ENCODE results near the gene GYPC.
"Not testable (repeated sequence)": the region's sequence is repeated elsewhere in the genome, so short reads cannot be mapped to it uniquely, and the experiment has no call there.

GYPC gene

DNA sequence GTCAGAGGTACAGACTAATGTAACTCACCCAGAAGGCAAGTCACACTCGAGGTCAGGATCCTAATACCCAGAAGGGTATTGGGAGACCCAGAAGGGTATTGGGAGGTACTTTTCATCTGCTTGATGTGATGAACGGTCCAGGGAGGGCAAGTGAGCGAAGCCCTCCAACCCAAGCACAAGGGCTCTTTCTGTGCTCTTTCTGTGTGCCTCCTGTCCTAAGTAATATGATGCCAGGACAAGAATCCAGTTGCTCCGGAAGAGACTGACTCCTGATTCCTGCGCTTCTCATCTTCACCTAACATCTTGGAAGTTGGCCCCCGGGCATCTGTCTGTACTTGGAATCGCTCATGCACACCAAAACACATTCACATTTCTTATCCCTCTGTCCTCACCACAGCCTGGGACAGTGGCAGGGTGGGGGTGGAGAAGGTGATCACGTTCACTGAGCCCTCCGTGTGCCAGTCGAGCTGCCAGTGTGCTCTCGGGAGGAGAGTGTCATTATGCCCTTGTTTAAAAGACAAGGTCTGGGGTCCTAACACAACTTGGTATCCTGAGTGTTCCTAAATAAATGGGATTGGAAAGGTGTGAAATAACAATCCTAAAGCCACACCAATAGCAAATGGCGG, 17.1 kb downstream of the GYPC start:
- no peak for DNase-seq

DNA sequence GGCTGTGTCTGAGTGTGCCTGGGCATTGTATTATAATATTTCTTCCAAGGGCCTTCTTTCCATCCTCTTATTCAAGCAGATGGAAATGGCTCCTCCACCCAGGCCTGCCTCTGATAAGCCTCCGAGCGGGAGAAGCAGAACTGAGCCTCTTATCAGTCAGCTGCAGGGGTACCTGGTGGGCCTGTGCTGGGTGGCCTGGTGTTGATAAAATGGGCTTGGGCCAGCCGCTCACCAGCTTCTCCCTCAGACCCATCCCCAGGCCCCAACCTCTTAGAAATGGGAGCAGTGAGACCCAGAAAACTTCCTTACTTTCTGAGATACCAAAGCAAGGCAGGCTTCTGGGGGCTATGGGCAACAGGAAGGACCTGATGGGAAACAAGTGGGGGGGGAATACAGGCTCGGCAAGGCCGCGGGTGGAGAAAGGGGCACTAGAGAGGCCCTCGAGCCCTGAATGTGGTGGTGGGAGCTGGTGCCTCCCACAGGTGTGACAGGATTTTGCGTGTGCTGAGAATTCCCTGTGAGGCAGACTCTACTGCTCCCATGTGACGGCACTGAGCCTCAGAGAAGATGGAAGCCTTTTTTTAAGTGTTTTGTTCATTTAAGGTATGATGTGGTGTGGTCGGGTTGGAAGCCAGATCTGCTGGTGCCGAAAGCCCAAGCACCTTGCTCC, 18.3 kb downstream of the GYPC start:
- no peak for DNase-seq

DNA sequence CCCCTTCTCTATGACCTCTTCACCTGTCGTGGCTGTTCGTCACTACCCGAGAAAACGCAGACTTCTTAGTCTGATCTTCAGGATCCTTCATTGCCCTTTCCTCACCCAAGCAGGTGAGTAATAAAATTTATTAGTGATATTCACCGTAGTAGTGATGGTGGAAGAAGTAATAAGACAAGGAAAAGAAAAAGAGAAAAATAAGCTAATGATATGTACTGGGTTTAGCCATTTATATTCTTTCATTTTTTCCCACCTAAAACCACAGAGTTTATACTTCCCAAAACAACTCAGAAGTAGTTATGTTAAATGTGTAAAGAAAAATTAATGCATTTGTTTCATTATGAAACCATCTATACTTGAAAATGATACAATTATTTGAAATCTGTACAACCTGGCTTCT, 19.7 kb downstream of the GYPC start:
- DNase-seq, result no peak

DNA sequence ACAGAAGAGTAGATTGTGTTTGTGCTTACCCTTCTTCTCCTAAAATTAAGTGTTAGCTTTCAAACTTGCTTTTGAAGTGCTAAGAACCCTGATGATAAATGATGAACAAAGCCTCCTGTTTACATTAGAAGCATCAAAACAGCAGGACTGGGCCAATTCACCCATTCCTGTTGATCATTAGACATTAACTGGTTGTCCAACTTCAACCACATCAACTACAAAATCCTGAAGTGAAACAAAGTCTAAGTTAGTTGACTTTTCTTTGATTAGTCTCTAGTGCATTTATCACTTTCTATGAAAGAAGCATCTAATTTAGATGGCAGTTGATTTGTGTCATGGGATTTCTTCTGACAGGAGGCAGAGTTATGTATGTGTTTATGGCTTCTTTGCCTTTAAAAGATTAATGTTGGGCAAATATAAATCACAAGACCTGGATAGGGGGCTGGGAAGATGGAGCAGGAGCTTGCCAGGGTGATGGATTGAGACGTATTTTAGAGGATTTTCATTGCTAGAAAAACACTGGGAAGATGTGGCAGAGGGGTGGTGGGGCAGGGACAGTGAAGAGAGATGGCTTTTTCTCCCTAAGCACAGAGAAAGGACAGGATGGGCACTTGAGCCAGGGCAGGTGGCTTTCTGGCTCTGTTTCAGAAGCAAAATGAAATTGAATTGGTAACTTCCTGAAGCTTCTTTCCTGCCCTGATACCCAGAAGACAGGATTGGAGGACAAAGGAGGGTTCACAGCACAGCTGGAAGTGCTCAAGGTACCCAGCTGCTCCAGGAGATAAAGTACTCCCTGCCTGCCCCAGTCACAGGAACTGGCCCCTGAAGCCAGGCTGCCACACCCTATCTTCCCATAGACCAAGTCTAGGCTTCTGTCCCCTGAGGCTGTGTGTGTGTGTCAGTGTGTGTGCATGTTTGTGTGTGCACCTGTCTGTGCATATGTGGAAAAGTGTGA, 20.5 kb downstream of the GYPC start:
- no peak for DNase-seq

DNA sequence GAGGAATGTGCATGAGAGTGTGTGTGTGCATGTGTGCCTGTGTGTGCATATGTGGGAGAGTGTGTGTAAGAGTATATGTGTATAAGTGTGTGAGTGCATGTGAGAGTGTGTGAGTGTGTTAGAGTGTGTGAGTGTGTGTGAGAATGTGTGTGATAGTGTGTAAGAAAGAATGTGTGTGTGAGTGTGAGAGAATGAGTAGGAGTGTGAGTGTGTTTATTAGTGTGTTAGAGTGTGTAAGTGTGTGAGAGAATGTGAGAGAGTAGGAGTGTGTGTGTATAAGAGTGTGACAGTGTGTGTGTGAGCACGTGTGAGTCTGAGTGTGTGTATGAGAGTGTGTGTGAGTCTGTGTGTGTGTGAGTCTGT, 21.2 kb downstream of the GYPC start:
- no peak for DNase-seq

DNA sequence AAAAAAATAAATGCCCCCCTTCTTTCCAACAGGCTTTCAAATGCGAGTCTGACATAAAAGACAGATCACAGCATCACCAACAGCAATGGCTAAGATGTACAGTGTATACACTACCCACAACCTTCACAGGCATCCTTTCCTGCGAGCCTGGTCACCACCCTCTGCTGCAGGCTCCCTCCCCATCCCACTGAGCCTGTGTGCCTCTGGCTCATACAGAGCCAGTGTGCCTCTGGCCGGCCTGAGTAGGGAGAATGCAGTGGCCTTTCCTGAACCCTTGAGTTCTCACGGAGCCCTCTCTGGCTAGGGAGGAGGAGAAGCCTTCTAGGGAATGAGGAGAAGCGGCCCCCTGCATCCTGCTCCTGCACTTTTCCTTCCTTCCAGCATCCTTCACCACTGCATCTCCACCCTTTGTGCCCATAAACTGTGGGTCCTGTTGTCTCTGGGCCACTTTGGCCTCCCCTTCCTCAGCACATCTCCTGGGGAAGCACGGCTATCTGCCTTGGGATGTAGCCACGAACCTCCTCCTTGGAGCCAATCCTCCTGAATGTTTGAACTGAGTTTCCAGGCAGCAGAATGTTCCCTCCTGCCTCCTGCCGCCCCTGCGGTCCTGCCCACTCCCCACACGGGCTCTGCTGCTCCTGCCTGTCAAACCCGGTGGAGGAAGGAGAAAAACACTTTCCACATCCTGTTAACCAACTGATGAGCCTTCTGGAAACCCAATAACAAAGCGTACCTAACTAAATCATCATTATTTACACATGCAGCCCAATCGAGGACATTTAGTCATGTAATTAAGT, 22.5 kb downstream of the GYPC start:
- DNase-seq, result no peak

DNA sequence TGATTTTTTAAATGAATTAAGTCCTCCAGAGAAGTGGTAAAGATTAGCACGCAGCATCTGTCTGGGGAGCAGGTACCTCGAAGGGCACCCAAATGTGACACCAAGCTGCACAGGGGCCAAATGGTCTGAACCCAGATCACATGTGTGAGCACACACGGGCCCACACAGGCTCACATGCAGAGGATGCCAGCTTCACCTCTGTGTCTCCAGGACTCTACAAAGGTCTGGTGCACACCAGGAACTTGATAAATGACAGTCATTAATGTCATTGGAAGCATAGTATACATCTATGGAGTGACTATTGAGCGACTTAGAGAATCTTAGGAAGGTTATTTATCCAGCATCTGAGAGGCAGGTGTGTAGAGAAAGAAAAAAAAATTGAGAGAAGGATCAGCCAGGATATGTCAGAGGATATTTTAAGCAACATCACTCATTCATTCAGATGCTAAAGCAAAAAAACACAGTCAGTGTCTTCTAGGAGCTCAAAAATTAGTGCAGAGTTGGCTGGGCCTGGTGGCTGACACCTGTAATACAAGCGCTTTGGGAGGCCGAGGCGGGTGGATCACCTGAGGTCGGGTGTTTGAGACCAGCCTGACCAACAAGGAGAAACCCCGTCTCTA, 23.2 kb downstream of the GYPC start:
- no peak for DNase-seq

DNA sequence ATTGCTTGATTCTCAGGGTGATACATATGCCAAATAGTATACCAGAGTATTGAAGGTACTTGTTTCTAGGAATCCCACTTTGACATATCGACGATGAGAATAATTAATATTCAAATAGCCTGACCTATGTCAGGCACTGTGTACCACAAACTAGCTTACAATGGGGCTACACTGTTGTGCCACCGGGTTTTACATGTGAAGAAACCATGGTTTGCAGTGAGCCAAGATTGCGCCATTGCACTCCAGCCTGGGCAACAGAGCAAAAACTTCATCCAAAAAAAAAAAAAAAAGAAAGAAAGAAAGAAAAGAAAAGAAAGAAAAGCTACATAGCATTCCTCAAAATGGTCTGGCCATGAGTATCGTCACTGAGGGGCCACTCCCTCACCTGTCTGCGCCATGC, 25.5 kb downstream of the GYPC start:
- no peak for DNase-seq

DNA sequence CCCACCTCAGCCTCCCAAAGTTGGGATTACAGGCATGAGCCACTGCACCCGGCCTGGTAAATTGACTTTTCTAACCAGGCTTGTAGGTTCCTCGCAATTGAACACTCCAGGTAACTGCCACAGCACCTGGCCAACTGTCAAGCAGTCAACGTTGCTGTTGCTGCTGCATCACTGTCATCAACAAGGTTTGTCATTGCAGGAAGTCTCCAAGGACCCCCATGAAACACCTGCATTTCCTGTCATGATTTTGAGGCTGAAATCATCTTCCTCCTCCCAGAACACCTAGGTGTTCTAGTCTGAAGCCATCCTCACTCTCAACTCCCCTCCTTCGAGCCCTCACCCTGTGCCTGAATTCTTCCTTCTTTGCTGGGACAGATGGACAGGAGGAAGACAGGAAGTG, 29.7 kb downstream of the GYPC start:
- DNase-seq, result no peak

DNA sequence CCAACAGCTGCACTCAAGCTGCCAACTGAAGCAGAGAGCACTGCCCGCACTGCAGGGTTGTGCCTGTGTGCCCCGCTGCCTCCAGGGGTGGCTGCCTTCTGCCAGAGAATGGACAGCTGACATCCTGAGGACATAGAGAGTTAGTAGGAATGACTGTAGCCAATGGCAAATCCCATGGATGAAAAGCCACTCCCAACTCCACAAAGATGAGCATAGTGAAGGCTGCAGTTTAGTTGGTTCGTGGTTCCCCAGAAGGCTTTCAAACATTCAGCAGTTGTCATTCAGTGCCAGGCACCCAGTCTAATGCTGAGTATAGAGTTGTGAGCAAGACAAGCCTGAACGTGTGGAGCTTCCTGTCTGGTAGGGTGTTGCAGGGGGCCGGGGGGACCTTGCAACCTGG, 30.3 kb downstream of the GYPC start:
- no peak for DNase-seq

DNA sequence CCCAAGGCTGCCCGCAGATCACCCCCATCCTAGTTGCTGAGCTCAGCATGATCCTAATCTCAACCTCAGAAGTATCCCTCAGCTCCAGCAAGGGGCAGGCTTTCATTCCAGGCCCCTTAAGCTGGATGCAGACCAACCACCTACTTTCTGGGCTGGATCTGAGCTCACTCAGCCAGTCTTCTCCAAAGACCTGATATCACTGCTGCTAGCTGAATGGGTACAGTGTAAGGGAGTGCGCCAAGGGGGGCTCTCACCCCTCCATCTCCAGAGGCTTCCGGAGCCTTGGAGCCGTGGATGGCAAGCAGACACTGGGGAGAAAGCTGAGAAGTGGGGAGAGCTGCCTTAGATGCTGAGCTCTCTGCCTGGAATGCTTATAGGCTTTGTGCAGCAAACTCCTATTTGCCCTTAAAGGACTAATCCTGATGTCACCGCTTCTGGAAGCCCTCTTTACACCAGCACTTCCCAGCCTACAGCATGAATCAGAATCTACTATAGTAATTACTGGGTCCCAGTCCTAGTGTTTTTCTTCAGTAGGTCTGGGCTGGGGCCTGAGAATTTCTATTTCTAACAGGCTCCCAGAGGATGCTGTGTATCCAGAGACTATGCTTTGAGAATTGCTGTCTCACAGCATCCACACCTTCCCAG, 31.0 kb downstream of the GYPC start:
- no peak for DNase-seq

DNA sequence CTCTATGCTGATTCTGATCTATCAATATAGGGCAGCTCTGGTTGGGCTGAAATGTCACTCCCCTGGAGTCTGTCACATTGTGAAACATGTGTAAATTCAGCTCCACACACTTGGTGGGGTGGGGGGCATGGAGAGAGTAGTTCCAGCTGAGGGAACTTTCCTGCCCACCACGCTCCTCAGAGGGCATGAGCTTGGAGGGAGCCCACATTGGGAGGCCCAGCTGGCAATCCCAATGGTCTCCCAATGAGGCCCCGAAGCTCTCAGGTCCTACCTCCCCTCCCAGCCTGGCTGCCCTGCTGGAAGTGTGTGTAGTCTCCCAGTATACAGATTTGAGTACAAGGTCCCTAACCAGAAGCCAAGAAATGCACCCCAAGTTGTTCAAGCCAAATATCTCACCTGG, 31.5 kb downstream of the GYPC start:
- DNase-seq, result no peak

DNA sequence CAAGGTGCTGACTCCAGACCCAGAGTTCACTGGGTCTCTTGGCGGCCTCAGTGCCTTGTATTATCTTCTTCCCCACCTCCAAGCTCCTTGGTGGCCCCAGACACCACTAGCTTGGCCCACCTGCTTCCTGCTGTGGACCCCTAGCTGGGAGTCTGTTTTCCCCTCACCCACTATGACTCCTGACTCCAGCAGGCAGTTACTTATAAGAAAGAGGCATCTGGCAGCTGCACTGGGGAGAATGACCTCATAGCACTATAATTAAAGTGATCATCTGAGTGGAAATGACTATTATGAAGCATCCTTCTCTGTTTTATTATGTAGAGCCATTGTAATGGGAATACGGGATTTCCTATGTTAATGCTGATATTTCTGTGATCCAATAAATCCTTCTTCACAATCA, 32.6 kb downstream of the GYPC start:
- DNase-seq, result not testable (repeated sequence)

DNA sequence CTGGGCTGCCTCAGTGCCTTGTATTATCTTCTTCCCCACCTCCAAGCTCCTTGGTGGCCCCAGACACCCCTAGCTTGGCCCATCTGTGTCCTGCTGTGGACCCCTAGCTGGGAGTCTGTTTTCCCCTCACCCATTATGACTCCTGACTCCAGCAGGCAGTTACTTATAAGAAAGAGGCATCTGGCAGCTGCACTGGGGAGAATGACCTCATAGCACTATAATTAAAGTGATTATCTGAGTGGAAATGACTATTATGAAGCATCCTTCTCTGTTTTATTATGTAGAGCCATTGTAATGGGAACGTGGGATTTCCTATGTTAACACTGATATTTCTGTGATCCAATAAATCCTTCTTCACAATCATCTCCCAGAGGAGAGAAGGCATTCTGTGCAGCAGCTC, 36.3 kb downstream of the GYPC start:
- DNase-seq, result not testable (repeated sequence)

DNA sequence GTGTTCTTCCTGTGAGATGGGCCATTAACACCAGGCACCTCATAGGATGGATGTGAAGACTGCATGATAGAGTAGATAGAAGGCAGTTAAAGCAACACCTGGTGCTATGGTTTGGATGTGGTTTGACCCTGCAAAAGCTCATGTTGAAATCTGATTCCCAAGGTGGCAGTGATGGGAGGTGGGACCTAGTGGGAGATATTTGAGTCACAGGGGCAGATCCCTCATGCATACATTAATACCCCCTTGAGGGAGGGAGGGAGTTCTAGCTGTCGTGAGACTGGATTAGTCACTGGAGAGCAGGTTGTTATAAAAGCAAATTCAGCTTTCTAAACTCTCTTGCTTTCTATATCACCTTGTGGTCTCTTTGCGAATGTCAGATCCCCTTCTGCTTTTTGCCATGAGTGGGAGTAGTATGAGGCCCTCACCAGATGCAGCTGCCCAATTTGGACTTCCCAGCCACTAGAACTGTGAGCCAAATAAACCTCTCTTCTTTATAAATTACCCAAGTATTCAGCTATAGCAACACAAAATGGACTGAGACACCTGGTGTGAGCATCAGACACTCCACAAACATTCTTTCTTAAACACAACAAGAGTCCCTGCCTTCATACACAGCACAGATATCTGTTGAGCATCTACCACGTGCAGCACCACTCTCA, 37.1 kb downstream of the GYPC start:
- DNase-seq, result not testable (repeated sequence)

DNA sequence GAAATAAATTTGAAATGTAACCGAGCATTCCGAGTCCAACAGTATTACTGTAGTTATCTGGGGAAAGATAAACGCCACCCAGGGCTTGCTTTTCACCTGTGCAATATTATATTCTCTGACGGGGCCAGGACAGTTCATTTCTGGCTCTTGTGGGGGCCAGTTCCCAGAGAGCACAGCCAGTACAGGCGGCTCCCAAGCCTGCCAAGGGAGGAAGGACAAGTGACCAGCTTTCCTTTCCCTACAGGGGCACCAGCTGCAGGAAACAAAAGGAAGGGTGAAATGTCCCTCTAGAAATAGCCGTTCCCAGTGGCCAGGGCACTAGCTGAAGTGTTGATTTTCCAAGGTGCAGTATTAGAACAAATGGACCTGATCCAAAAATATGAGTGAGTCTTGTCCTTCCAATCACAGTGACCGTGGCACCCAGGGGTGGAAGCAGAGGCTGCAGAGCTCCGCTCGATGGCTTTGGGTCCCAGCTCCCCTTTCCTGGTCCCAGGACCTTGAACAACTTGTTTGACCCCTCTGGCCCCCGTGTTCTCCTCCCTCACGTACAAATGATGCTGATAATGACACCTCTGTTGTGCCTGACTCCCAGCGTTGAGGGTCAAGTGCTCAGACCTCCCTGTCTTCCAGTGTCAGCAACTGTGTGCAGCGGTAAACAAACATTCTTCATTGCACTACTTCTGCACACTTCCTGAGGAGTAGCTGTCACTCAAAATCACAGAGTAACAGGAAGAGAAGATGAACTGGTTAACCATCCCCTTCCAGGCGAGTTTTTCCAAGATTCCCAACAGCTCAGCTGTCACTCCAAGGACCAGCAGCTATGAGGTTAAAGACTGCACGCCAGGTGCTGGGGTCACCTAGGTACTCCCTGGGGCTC, 40.9 kb downstream of the GYPC start:
- no peak for DNase-seq

DNA sequence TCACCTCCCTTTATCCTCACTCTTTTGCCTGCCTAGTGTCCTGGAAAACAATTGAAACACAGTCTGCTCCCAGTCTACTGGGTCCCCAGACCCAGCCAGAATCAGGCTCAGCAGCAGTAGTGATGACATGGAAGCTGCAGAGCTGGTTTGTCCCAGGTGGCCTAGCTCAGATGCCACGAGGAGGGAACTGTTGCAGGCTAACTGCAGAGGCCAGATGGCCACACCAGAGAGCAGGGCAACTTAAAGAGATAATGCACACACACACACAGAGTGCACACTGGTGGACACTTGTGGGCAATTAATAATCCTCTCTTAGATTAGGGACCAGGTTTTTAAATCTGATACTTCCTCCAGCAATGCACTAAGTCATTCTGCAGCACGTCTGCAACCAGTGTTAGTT, 42.4 kb downstream of the GYPC start:
- no peak for DNase-seq

DNA sequence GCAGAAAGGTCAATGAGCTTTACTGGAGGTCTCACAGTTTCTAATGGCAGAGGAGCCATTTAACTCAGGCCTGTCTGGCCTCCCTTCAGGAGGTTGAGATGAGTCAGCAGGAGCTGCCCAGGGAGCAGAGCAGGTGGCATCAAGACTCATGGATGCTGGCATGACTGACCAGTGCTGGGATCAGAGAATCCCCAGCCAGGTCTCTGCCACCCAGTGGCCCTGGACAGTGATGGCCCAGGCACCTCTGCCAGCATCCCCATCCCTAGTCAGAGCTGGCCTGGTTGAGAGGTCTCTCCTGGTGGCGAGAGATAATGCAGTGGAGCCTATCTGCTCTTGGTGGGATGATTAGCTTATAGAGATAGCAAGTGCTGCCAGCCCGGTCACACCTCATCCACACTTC, 43.1 kb downstream of the GYPC start:
- DNase-seq, result no peak

DNA sequence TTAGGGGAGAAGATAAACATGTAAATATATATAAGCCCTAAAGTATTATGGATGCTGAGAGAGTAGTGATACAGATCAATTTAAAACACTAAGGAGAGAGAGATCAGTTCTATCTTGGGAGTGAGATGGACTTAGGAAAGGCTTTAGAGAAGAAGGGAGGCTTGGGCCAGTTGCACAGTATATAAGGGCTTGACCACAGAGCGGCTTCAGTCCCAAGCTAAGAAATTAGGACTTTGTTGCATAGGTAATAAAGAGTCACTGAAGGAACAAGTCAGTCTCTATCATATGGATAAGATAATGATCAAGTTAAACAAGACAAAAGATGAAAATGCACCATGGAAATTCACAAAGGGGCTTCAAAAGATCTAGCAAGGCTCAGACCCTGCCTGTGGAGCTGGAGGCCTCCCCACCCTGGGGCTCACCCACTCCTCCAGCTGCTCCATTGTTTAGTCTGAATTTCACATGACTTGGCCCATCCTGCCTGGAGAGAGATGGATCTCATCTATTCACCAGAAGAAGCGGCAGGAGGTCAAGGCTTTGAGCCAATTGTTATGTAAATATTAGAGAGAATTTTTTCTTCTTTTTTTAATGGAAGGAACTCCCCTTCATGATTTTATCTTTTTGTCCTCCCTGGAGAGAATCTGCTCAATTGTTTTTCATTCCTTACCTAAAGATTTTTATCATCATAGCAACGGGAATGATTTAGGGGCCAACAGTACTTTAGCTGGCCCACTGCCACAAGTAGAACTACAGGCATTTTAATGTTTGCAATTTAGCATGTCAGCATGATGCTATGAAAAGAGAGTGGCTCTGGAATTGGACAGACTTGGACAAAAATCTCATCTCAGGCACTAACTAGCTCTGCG, 44.0 kb downstream of the GYPC start:
- no peak for DNase-seq

DNA sequence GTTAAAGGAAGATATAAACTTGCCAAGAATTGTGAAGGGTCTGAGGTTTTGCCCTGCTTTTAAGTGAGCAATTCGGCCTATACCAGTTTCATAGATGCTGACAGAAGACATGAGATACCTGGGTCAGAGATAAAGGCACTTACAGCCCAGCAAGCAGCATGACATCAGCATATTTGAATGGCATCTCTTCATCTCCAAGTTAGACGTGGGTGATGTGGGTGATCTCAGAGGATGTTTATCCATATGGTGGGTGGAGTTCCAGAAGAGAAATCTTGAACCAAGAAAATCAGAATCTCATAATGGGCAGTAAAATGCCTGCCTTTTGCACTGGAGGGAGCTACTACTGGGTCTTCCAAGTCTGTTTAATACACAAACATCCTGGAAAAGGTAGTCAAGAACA, 44.7 kb downstream of the GYPC start:
- no peak for DNase-seq

Measured in activated CD4-positive, alpha-beta T cell treated with anti-CD3 and anti-CD28 coated beads, Interleukin-2, Interleukin-6, amounts not matched to agents 100 ng/mL and 50 ng/mL, durations not matched to agents 16 hours and 8 hours (primary cell).